LoVo (cell line): ENCODE measurements around the gene RUNX3.
"Not testable (repeated sequence)": the region's sequence is repeated elsewhere in the genome, so short reads cannot be mapped to it uniquely, and the experiment has no call there.

Experiments
- DNase-seq: peaks from one replicate; pipeline ENCODE4 v3.0.0-alpha.2; 2016; ENCODE audit warnings: low spot score

Gene RUNX3

DNA sequence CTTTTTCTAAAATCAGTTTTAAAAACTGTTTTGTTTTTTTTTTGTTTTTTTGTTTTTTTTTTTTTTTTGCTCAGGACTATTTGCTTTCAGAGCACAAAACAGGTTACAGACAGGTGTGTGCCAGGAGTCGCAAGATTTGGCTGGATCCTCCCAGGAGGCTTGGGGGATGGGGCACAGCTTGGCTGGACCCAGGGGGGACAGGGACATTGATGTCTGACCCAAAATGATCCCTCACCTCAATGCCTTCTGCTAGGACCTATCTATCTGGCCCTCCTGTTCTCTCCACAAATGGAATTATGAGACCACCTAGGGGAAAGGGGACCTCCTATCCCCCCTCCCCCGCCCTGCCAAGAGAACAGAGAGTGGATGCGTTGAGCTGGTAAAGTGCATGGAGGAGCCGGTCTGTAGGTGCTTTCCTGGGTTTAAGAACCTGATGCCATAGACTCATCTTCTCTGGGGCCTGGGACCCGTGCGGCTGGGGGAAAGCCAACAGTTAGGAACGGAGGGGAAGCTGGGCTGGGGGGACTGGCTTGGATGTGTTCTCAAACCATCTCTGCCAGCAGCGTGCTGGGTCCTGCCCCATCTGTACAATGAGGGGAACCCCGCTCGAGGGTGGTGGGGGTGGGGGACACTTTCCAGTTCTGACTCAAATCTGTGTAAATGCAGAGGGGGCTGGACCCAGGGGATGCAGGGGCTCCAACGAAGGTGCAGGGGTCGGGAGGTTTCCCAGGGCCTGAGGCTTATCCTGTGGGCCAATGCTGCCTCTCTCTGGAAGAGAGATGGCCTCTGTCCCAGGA, 28.9 kb downstream of the RUNX3 start:
- DNase-seq = no peak

DNA sequence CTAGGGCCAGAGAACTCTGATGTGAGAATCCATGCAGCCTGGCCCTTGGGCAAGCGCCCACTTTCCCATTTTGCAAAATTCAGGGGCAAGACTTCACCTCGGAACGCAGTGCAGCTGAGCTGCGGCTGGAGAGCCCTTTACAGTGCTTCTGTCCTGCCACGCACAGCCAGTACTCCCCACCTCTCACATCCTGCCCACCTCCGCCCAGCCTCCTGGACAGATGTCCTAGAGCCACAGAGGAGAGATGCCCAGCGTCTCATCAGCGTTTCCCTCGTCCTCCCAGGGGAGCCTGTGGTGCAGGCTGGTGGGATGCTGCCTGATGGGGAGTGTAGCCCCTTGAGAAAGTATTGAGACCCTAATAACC, 29.6 kb downstream of the RUNX3 start:
- no peak for DNase-seq

DNA sequence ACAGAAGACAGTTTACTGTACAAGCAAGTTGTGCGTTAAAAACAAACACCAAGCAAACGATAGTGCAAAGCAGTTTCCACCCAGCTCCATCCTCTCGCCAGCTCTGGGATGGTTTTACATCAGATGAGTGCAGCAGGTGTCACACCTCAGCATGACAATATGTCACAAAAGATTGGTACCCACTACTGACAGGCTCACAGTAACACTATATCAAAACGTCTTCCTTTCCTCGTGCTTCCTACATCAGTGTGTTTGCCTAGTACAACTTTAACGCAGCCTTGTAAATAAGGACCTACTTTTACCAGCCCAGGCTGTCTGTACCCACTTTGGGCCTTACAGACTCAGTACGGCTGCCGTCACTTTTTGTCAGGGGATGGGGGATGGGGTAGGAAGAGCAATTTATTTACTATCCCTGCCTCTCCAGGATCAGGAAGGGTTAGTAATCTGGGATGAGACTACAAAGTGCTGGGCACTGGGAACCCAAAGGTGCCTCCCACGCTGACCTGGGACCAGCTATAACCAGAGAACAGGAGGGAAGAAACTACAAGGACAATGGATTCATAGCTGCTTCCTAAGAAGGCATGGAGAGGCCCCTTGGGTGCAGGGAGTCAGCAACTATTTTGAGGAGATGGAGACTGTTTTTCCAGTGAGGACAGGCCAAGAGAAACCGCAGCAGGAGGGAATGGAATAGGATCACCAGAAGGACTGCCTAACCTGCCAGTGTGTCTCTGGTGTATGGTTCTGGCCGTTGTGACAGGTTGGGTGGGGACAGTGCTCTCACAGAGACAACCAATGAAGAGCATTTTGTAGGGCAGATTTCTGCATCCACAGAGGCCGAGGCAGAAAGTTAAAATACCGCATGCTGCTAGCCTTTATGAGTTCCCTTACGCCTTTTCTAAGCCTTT, 30.2 kb downstream of the RUNX3 start:
- no peak for DNase-seq

DNA sequence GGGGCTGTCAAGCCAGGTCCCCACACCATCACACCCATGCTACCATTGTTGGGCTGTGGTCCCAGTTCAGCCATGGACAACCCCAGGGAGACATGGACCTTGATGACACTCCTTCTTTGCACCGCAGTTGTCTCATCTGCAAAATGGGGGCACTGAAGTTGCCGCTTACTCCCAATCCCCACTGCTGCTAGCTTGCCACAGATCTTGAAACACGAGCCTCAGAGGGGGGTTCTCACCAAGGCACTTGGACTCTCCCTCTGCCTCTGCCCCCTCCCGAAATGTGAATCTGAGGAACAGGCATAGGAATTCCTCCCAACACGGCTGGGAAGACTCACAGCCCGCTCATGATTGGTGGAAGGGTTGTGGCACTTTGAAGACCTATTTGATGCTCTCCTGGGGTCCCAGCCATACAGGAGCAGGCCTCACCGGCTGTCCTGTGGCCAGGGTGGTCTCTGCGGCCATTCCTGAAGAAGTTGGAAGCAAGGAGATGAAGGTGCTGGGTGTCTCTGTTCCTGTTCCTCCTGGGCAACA, 31.1 kb downstream of the RUNX3 start:
- no peak for DNase-seq

DNA sequence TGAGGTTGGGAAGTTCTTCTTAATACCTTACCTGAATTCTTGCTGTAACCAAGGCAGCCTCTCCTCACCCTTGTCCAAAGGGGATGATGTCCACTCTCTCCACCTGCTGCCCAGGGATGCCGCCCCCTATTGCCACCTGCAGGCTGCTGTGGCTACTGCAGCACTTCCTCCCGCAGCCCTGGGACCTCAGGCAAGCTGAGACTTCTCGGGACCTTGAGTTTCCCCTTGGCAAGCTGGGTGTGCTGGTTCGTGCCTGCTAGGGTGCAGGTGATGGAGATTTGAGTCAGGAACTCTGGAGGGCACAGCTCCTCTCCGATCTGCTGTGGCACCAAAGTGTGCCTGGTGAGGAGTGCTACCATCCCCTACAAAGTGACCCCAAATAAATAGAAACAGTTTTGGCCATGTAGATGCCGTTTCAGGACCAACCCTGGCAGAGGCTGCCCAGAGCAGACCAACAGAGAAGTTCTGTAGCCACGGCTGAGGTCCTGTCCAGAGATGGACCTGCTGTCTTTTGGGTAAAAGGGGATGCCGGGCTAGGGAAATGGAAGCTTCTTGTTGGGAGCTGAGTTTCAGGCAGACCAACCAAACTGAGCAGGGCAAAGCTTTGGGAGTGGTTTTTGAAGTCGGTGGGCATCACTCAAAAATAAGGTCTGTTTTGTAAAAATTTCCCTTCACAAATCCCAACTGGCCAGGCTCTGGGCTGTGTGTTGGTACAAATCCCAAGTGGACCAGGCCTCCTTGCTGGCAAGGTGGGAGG, 31.7 kb downstream of the RUNX3 start:
- peak; percentile 41 for DNase-seq

DNA sequence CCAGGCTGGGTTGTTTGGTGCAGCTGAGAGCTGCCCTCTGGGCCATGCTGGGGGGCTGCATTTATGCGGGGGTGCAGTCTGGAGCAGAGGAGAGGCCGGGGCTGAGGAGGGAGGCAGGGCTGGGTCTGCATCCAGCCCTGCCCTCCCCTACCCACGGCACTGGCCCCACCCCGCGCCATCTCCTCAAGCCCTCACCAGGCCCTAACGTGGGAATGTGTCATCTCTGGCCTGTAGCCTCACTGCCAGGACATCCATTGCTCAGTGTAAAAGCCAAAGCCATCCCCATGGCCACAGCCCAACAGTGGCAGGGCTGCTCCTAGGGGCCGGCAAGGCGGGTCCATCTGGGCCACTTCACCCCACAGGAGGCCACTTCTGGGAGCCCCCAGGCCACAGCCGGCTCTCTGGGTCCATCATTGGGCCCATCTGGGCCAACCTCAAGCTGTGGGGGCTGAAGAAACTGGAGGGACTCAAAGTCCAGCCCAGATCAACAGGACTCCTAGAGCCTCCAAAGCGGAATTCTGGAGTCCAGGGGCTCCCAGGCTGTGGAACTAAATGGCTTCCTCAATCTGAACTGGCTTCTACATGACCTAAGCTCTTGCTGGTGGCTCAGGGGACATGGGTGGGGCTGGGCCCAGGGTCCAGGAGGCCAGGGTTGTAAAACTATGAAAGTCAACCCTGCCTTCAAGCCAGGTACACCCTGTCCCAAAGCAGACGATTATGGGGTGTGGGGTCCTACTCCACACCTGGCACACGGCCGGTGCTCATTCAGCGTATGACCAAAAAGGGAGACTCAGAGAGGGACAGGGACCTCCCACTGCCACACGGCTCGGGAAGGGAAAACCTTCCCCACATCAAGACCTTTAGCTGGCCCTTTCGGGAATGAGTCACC, 32.6 kb downstream of the RUNX3 start:
- DNase-seq = no peak

DNA sequence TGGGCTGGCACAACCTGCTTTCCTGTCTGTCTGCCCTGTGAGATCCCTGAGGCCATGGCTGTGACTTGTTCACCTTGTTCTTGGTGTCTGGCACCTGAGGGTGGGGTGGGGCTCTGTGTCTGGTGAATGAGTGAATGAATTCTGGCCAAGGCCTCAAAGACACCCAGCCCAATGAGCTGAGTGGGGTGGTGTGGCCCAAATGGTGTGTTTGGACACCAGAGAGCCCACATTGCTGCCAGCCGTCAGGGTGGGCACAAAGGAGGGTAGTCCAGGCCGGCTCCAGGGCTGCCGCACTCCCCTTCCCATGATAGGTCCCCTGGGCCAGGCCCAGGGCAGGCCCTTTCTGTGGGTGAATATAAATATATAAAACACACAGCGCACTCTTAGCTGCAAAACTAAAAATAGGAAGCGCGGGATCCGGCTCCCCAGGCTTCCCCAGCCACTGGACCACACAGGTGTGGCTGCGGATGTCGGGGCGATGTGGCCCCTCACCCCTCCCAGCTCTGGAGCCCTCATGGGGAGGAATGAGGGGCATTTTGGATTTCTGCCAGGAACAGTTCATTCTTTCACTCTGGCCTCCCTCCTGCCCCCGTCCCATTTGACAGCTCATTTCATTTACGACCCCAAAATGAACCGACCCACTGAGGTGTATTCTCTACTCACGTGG, 33.3 kb downstream of the RUNX3 start:
- DNase-seq = no peak

DNA sequence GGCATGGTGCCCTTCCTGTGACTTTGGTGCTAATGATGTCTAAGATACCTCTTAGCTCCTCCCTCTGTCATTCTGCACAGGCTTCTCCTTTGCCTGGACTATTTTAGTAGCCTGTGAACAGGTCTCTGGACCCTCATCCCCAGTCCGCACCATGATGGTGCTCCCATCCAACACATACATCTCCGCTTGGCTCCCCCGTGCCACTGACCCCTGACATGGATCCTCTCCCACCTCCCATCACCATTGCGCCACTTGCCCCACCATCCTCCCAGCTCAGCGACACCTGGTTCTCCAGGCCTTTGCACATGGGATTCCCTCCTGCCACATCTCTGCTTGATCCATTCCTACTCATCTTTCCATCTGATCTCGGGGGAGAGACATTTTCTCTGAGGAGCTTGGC, 33.9 kb downstream of the RUNX3 start:
- no peak for DNase-seq

DNA sequence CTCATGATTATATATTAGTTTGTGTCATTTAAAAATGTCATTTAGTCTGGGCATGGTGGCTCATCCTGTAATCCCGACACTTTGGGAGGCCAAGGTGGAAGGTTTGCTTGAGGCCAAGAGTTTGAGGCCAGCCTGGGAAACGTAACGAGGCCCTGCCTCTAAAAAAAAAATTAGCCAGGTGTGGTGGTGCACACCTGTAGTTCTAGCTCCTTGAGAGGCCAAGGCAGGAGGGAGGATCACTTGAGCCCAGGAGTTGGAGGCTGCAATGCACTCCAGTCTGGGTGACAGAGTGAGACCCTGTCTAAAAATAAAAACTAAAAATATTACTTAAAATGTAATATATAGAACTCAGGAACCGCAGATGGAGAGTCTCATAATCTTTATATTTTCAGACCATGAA, 34.6 kb downstream of the RUNX3 start:
- DNase-seq = no peak

DNA sequence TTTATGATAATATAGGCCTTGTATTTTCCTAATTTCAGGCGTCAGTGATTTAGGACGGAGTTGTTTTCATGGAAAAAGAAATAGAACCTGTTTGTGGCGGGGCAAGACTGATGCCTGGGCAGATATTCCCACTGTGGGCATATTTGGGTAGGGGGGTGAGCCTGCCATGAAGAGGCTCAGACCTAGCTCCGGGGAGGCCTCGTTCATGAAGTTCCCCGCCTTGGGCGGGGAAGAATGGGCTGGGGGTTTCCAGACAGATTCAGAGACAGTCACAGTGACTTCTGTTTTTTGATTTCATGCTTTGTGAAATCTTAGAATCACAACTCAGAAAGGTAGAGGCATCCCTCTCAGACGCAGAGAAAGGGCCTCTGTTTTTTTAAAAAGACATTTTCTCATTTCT, 36.1 kb downstream of the RUNX3 start:
- no peak for DNase-seq

DNA sequence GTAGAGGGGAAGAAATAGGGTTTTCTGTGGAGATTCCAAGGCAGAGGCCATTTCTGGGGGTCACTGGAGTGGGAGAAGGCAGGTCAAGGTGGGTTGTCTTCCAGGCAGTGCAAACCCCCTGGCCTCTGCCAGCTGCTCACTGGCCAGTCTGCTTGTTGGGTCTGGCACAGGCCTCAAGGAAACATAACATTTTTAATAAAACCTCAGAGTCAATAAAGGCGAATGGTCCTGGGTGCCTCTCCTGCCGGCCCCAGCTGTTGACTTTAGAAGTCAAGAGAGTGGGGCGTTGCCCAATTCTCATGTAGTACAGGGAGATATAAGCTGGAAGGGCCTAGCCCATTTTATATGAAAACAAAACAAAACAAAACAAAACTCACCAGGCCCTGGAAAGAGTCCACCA, 36.6 kb downstream of the RUNX3 start:
- no peak for DNase-seq

DNA sequence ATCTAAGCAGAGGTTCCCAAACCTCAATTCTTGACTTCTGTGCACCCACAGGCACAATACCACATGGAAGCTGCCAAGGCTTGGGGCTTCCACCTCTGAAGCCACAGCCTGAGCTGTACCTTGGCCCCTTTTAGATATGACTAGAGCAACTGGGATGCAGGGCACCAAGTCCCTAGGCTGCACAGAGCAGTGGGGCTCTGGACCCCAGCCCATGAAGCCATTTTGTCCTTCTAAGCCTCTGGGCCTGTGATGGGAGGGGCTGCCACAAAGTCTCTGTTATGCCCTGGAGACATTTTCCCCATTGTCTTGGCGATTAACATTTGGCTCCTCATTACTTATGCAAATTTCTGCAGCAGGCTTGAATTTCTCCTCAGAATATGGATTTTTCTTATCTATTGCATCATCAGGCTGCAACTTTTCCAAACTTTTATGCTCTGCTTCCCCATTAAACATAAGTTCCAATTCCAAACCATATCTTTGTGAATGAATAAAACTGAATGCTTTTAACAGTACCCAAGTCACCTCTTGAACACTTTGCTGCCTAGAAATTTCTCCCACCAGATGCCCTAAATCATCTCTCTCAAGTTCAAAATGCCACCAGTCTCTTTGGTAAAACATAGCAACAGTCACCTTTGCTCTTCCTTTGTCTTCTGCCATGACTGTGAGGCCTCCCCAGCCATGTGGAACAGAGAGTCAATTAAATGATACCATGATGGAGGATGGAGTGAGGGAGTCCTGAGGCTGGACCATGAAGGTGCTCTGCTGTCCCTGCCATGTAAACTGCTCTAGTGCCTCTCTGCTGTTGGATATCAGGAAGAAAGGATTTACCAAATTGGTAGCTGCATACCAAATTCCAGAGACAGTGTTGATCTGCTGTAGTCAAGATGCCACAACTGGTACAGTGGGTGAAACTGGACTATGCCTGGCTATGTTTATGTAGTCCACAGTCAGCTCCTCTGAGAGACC, 37.6 kb downstream of the RUNX3 start:
- no peak for DNase-seq

DNA sequence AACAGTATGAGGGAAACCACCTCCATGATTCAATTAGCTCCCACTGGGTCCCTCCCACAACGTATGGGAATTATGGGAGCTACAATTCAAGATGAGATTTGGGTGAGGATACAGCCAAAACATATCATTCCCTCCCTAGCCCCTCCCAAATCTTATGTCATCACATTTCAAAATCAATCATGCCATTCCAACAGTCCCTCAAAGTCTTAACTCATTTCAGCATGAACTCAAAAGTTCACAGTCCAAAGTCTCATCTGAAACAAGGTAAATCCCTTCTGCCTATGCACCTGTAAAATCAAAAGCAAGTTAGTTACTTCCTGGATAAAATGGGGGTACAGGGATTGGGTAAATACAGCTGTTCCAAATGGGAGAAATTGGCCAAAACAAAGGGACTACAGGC, 38.7 kb downstream of the RUNX3 start:
- DNase-seq = not testable (repeated sequence)

DNA sequence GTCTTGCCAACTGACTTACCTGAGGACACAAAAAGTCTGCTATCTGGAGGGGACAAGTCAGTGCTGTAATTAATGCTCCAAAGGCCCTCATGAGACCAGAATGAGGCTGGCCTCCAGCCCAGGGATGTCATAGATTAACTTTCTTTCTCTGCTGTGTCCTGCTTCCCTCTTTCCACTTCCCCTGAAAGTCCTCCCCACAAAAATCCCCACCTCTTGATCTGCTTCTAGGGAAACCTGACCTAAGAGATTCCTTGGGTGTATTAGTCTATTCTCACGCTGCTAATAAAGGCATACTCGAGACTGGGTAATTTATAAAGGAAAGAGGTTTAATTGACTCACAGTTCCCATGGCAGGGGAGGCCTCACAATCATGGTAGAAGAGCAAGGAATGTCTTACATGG, 39.2 kb downstream of the RUNX3 start:
- DNase-seq = no peak

DNA sequence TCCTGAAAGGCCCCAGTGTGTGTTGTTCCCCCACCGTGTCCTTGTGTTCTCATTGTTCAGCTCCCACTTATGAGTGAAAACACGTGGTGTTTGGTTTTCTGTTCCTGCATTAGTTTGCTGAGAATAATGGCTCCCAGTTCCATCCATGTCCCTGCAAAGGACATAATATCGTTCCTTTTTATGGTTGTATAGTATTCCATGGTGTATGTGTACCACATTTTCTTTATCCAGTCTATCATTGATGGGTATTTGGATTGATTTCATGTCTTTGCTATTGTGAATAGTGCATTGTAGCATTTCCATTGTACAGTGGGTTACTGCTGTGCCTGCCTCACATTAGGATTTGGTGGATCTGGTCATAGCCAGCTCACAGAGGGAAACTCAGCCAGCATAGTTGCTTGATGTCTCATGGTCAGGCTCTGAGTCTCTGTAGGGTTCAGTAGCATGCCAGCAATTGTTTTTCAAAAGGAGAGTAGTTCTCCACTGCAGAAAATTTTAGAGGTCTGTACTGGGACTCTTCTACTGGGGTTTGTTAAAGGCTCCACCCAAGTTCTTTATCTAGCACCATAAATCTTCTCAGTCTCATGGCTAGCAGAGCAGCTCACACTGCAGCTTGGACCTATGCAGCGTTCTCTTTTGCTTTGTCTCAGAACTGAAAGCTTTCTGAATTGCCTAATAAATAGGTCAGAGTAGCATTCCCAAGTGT, 41.0 kb downstream of the RUNX3 start:
- DNase-seq = no peak

DNA sequence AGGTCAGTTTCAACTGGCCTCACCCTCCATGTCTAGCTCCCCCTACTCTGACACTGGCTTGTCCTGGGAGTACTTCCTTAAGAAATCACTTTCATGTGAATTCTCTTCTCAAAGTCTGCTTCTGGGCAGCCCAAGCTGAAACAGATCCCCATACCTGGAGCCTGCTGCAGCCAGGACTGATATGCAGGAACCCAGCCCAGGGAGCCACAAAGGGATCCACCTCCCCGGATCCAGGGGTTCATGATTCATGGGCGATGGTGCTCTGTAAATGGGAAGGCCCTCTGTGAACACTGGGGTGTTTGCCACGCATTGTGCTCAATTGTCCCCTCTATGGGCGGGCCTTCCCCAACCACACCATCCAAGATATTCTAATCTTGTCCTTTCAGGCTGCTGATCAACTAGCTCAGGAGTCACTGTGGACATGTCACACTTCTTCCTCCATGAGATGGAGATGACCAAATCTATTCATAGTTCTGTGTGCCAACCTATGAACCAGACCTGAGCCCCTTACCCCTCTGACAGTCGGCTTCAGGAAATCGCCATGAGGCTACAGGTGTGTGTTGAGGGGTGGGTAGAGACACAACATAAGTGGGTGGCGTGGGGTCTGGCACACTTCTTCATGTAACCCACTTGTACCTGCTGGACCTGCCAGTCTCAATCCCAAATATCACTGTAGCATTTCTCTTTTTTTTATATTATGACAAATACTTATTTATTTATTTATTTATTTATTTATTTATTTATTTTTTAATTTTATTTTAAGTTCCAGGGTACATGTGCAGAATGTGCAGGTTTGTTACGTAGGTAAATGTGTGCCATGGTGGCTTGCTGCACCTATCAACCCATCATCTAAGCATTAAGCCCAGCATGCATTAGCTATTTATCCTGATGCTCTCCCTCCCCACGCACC, 41.8 kb downstream of the RUNX3 start:
- DNase-seq = no peak

DNA sequence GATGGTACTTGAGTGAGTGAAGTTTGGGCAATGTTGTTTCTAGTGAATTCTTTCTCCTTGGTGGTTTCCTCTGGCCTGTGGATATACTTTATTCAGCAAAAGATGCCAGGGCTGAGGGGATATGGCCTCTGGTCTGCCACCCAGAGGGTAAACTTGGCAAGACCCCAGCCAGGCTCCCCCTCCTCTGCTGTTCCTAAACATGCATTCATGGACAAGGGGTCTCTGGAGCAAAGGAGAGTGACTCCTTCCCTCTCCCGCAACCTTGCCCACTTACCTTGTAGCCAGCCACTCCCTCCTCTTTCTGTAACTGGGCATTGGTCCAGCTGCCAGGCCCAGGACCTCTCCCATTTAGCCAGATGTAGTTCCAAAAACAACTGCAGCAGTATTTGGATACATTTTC, 43.8 kb downstream of the RUNX3 start:
- DNase-seq = no peak

DNA sequence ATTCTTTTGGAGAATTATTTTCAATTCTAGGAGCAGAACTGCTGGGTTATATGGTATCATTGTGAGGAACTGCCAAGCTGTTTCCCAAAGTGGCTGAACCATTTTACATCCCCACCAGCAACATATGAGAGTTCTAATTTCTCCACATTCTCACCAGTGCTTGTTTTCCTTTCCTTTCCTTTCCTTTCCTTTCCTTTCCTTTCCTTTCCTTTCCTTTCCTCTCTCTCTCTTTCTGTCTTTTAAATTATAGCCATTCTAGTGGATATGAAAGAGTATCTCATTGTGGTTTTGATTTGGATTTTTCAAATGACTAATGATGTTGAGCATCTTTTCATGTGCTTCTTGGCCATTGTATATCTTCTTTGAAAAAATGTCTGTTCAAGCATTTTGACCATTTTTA, 45.3 kb downstream of the RUNX3 start:
- DNase-seq = no peak
